ENCODE results near the gene TAF7.
"Not testable (repeated sequence)": the region's sequence is repeated elsewhere in the genome, so short reads cannot be mapped to it uniquely, and the experiment has no call there.

Gene TAF7

GRCh38 chr5:141320225-141321169 lies at the start of gene TAF7:
Gene TAF7, minus strand, starts transcription at chr5:141320784. Its CDS starts 740 bp downstream, at chr5:141320044.
- peak; percentile 81 to 84 for DNase-seq

DNA sequence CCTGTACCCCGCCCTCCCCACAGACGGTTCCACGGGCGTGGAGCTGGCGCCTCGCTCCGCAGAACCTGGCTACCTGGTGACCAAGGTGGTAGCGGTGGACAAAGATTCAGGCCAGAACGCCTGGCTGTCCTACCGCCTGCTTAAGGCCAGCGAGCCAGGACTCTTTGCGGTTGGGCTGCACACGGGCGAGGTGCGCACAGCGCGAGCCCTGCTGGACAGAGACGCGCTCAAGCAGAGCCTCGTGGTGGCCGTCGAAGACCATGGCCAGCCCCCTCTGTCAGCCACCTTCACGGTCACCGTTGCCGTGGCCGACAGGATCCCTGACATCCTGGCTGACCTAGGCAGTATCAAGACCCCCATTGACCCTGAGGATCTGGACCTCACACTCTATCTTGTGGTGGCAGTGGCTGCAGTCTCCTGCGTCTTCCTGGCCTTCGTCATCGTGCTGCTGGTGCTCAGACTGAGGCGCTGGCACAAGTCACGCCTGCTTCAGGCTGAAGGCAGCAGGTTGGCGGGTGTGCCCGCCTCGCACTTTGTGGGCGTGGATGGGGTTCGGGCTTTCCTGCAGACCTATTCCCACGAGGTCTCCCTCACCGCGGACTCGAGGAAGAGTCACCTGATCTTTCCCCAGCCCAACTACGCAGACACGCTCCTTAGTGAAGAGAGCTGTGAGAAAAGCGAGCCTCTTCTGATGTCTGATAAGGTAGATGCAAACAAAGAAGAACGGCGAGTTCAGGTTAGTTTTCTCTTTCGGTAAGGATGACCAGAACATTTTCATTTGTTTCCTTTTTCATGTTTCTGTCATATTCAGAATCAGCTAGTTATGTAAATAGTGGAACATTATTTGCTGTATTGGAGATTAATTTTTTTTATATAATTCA lies 45.7 kb upstream of the TAF7 start:
- no peak for DNase-seq

DNA sequence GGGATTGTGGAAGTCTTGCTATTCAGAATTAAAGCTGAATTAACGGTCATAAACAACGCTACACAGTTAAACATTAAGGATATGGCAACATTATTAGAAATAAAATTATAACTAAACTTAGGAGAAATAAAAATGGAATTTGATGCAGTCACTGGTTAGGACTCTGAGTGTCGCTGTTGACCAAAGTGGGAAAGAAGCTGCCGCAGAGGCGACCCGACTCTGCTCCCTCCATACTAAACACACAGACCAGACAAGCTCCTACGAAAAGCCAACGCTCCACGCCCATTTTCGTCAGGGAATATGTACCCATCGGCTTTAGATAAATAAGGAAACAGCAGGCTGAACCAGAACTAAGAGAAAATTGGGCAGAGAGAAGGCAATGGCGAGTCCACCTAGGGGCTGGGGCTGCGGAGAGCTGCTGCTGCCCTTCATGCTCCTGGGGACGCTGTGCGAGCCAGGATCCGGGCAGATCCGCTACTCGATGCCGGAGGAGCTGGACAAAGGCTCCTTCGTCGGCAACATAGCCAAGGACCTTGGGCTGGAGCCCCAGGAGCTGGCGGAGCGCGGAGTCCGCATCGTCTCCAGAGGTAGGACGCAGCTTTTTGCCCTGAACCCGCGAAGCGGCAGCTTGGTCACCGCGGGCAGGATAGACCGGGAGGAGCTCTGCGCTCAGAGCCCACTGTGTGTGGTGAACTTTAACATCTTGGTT lies 43.5 kb upstream of the TAF7 start, which contains the start of gene PCDHGA5:
Gene PCDHGA5, plus strand, starts transcription at position 211 of the 709 bp plus-strand sequence. Its CDS starts 169 bp downstream, at position 380.
- no peak for DNase-seq

DNA sequence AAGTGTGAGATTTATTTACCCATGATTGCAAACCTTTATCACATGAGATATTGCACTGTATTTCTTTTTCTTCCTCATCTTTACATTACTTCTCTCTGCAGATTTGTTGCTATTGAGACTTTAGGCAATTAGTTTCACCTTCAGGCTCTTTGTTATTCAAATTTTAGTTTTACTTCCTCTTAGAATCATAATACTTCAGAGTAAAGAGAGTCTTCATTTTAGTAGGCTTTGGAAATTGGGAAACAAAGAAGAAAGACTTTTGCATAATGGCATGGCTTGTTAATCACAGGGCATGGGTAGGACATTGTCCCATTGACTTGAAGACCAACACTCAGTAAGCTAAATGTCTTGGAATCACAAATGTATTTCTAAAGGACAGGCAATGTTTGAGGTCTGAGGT lies 42.1 kb upstream of the TAF7 start:
- DNase-seq, result no peak

DNA sequence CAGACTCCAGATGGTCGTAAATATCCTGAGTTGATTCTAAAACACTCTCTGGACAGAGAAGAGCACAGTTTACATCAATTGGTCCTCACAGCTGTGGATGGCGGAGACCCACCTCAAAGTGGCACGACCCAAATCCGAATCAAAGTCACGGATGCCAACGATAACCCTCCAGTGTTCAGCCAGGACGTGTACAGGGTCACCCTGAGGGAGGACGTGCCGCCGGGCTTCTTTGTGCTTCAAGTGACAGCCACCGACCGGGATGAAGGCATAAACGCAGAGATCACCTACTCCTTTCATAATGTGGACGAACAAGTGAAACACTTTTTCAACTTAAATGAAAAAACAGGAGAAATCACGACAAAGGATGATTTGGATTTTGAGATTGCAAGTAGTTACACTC lies 40.1 kb upstream of the TAF7 start:
- no peak for DNase-seq

- peak; percentile 11 to 40 for DNase-seq
These were observed 39.3 kb upstream of the TAF7 start, which contains the start of gene PCDHGB2 for GRCh38 chr5:141359790-141360426. Gene PCDHGB2, plus strand, starts transcription at chr5:141359994. Its CDS starts 142 bp downstream, at chr5:141360136.

- no peak for DNase-seq
These were observed 36.4 kb upstream of the TAF7 start for GRCh38 chr5:141356950-141357349.

DNA sequence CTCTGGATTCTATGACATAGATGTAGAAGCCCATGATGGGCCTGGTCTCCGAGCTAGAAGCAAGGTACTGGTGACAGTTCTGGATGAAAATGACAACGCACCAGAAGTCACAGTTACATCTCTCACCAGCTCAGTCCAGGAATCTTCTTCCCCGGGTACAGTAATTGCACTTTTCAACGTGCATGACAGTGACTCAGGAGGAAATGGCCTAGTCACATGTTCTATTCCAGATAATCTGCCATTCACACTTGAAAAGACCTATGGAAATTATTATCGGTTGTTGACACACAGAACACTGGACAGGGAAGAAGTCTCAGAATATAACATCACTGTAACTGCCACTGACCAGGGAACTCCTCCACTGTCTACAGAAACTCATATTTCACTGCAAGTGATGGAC lies 35.5 kb upstream of the TAF7 start:
- no peak for DNase-seq

DNA sequence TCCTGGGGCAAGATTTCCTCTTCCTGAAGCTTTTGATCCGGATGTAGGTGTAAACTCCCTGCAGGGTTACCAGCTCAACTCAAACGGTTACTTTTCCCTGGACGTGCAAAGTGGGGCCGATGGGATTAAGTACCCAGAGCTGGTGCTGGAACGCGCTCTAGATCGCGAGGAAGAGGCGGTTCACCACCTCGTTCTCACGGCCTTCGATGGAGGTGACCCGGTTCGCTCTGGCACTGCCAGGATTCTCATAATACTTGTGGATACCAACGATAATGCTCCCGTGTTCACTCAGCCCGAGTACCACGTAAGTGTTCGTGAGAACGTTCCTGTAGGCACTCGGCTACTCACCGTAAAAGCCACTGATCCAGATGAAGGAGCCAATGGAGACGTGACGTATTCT lies 35.1 kb upstream of the TAF7 start:
- no peak for DNase-seq

DNA sequence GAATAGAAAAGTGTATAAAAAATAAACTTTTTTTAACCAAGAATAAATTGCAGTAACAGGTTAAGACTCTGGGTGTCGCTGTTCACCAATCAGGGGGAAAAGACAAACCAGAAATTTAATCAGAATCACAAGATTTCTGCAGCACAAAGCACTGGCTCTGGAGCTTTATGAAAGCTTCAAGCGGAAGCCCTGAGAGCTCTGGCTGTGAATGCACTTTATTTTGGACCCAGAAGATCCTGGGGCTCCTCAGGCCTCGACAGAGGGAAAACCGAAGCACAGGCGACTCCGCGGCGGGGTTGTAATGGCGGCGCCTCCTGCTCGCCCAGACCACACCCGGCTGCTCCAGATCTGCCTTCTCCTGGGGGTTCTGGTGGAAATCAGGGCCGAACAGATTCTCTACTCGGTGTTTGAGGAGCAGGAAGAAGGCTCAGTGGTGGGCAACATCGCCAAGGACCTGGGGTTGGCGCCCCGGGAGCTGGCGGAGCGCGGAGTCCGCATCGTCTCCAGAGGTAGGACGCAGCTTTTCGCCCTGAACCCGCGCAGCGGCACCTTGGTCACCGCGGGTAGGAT lies 34.4 kb upstream of the TAF7 start, which contains the start of gene PCDHGA4:
Gene PCDHGA4, plus strand, starts transcription at position 122 of the 570 bp plus-strand sequence. Its CDS starts 87 bp downstream, at position 209.
- peak in 1 of 2 experiments; percentile 7 for DNase-seq

- no peak for DNase-seq
These were observed 31.0 kb upstream of the TAF7 start for GRCh38 chr5:141351591-141351990.

GRCh38 chr5:141349917-141350619 lies 29.5 kb upstream of the TAF7 start, which contains the start of gene PCDHGB1:
Gene PCDHGB1, plus strand, starts transcription at chr5:141350099. Its CDS starts 162 bp downstream, at chr5:141350261.
- DNase-seq, result peak; percentile 33 to 51

DNA sequence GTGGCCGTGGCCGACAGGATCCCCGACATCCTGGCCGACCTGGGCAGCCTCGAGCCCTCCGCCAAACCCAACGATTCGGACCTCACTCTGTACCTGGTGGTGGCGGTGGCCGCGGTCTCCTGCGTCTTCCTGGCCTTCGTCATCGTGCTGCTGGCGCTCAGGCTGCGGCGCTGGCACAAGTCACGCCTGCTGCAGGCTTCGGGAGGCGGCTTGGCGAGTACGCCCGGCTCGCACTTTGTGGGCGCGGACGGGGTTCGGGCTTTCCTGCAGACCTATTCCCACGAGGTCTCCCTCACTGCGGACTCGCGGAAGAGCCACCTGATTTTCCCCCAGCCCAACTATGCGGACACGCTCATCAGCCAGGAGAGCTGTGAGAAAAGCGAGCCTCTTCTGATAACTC lies 25.4 kb upstream of the TAF7 start:
- not testable (repeated sequence) for DNase-seq

- DNase-seq, result no peak
These were observed 24.7 kb upstream of the TAF7 start for GRCh38 chr5:141345327-141345726.

GRCh38 chr5:141343953-141344463 lies 23.4 kb upstream of the TAF7 start:
- no peak for DNase-seq

GRCh38 chr5:141343242-141343952 lies 22.8 kb upstream of the TAF7 start, which contains the start of gene PCDHGA3:
Gene PCDHGA3, plus strand, starts transcription at chr5:141343829. Its CDS starts 205 bp downstream, at chr5:141344034.
- no peak for DNase-seq

DNA sequence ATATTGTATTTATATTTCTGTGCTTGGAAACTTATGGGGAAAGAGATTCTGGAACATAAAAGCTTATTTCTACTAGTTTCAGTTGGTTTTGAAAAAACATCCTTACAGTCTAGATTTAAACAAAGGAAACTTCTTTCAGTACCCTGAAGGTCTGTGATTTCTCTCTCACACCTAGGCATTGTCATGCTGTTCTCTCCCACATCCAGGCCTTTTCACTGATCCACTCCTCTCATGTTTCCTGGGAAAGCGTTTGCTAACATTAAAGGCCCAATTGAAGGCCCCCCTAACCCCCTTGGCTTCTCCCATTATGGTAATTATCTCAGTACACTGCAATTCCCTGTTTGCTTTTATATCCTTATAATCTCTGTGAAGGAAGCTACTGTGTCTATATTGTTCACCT lies 22.2 kb upstream of the TAF7 start:
- DNase-seq, result no peak

GRCh38 chr5:141340781-141341354 lies 20.3 kb upstream of the TAF7 start:
- not testable (repeated sequence) for DNase-seq
